ENCODE measurements around the gene SURF2.

GRCh38 chr9:133331221-133331620 is 25.1 kb upstream of the SURF2 start:
- no peak for TF ChIP-seq POLR2A (IDR thresholded peaks at IDR 0.05)
- no peak for TF ChIP-seq POLR2AphosphoS5 (IDR thresholded peaks at IDR 0.05)
- TF ChIP-seq, protein P1, sequence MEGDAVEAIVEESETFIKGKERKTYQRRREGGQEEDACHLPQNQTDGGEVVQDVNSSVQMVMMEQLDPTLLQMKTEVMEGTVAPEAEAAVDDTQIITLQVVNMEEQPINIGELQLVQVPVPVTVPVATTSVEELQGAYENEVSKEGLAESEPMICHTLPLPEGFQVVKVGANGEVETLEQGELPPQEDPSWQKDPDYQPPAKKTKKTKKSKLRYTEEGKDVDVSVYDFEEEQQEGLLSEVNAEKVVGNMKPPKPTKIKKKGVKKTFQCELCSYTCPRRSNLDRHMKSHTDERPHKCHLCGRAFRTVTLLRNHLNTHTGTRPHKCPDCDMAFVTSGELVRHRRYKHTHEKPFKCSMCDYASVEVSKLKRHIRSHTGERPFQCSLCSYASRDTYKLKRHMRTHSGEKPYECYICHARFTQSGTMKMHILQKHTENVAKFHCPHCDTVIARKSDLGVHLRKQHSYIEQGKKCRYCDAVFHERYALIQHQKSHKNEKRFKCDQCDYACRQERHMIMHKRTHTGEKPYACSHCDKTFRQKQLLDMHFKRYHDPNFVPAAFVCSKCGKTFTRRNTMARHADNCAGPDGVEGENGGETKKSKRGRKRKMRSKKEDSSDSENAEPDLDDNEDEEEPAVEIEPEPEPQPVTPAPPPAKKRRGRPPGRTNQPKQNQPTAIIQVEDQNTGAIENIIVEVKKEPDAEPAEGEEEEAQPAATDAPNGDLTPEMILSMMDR (IDR thresholded peaks at IDR 0.05) = no peak
- TF ChIP-seq EP300 (IDR thresholded peaks at IDR 0.05) = no peak

Measured in upper lobe of left lung (tissue), 4 donors.